Measurements from ENCODE around the gene KRTAP5-7. TPM values are rescaled to one million over a fixed set of nuclear protein-coding genes. Genes with fewer than 3 reads are reported as not detected.
A peak's percentile ranks its signal among the peaks of the same experiment; 100 is the strongest.

The KRTAP5-7 gene
- total RNA-seq, 4 donors from 2014 or later, result 0.41 to 4.5 (median 1.3) TPM; not detected in 1

GRCh38 chr11:71562120-71562519, 35.1 kb downstream of the KRTAP5-7 start:
- no peaks in the 10 kb centered on the region for H3K4me1 ChIP-seq
- H3K9me3 ChIP-seq, result no peaks in the 10 kb centered on the region
- TF ChIP-seq POLR2AphosphoS5 (IDR thresholded peaks at IDR 0.05) (no peak), EP300 (IDR thresholded peaks at IDR 0.05; ENCODE audit: low read depth) (no peak), POLR2A (IDR thresholded peaks at IDR 0.05) (no peak)
- TF ChIP-seq, protein P1, sequence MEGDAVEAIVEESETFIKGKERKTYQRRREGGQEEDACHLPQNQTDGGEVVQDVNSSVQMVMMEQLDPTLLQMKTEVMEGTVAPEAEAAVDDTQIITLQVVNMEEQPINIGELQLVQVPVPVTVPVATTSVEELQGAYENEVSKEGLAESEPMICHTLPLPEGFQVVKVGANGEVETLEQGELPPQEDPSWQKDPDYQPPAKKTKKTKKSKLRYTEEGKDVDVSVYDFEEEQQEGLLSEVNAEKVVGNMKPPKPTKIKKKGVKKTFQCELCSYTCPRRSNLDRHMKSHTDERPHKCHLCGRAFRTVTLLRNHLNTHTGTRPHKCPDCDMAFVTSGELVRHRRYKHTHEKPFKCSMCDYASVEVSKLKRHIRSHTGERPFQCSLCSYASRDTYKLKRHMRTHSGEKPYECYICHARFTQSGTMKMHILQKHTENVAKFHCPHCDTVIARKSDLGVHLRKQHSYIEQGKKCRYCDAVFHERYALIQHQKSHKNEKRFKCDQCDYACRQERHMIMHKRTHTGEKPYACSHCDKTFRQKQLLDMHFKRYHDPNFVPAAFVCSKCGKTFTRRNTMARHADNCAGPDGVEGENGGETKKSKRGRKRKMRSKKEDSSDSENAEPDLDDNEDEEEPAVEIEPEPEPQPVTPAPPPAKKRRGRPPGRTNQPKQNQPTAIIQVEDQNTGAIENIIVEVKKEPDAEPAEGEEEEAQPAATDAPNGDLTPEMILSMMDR (IDR thresholded peaks at IDR 0.05), result no peak
- H3K4me3 ChIP-seq, result no peak overlapping the region
- H3K36me3 ChIP-seq, result no peaks in the 10 kb centered on the region
- intact Hi-C loops (cut with DNase I; ENCODE audit: low total_unique reads), result no loop called here
- in situ Hi-C loops (cut with MboI; ENCODE audit: low pct_ligation_motif_present in 1 of 4, low pct_unique_long_range_greater_than_20kb in 1 of 4, low sequenced_read_pairs in 3 of 4), result no loop called here
- DNase-seq, result no peak
- no peak overlapping the region for H3K27ac ChIP-seq
- peaks cover 15% of the 10 kb centered on the region for H3K27me3 ChIP-seq

GRCh38 chr11:71563406-71563805, 36.3 kb downstream of the KRTAP5-7 start:
- DNase-seq, result no peak
- Histone ChIP-seq H3K4me3 (no peak overlapping the region), H3K27me3 (peaks cover 15% of the 10 kb centered on the region), H3K36me3 (no peaks in the 10 kb centered on the region), H3K9me3 (no peaks in the 10 kb centered on the region), H3K27ac (no peak overlapping the region), H3K4me1 (no peaks in the 10 kb centered on the region)
- 25 to 36% methylated on average over 8 of the region's 8 CpGs for WGBS, 2 donors (ENCODE audit: low coverage in 1 of 2)
- TF ChIP-seq, protein P1 (IDR thresholded peaks at IDR 0.05), result peak in 3 of 5 experiments; percentile 12 to 20 (median 14)
- TF ChIP-seq POLR2AphosphoS5 (IDR thresholded peaks at IDR 0.05) (no peak), EP300 (IDR thresholded peaks at IDR 0.05; ENCODE audit: low read depth) (no peak), POLR2A (IDR thresholded peaks at IDR 0.05) (no peak)
- intact Hi-C loops (cut with DNase I; ENCODE audit: low total_unique reads) (no loop called here), in situ Hi-C loops (cut with MboI; ENCODE audit: low pct_ligation_motif_present in 1 of 4, low pct_unique_long_range_greater_than_20kb in 1 of 4, low sequenced_read_pairs in 3 of 4) (no loop called here)

DNA sequence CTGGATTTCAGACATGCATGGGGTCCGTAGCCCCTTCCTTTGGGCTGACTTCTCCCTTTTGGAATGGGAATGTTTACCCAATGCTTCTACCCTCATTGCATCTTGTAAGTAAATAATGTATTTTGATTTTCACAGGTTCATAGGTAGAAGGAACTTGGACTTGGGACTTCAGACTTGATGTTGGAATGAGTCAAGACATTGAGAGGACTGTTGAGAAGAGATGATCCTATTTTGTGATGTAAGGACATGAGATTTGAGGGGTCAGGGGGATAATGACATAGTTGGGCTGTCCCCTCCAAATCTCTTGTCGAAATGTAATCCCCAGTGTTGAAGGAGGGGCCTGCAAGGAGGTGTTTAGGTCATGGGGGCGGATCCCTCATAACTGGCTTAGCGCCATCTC, 37.4 kb downstream of the KRTAP5-7 start:
- H3K4me3 ChIP-seq, result no peak overlapping the region
- in situ Hi-C loops (cut with MboI; ENCODE audit: low pct_ligation_motif_present in 1 of 4, low pct_unique_long_range_greater_than_20kb in 1 of 4, low sequenced_read_pairs in 3 of 4) (no loop called here), intact Hi-C loops (cut with DNase I; ENCODE audit: low total_unique reads) (no loop called here)
- TF ChIP-seq POLR2A (IDR thresholded peaks at IDR 0.05), result no peak
- no peak for TF ChIP-seq EP300 (IDR thresholded peaks at IDR 0.05; ENCODE audit: low read depth)
- TF ChIP-seq POLR2AphosphoS5 (IDR thresholded peaks at IDR 0.05), result no peak
- TF ChIP-seq, protein P1 (IDR thresholded peaks at IDR 0.05), result no peak
- no peak overlapping the region for H3K27ac ChIP-seq
- H3K27me3 ChIP-seq, result peaks cover 15% of the 10 kb centered on the region
- no peaks in the 10 kb centered on the region for H3K9me3 ChIP-seq
- WGBS, 2 donors (ENCODE audit: low coverage in 1 of 2), result 79% methylated on average over 4 of the region's 4 CpGs; no CpG with 5 or more reads in 1 of the 2 donors
- no peaks in the 10 kb centered on the region for H3K36me3 ChIP-seq
- no peak for DNase-seq
- peaks cover 0 to 3% (median 0%) of the 10 kb centered on the region in 4 donors for H3K4me1 ChIP-seq

GRCh38 chr11:71565263-71565662, 38.2 kb downstream of the KRTAP5-7 start, which contains the start of gene KRTAP5-10:
TSS of gene KRTAP5-10 (plus strand) at chr11:71565563. CDS start at chr11:71565588, 25 bp downstream.
- intact Hi-C loops (cut with DNase I; ENCODE audit: low total_unique reads) (loop anchor here (5.0 kb wide), 1 partner anchor 1142 kb away; no protein-coding TSS in a partner anchor), in situ Hi-C loops (cut with MboI; ENCODE audit: low pct_ligation_motif_present in 1 of 4, low pct_unique_long_range_greater_than_20kb in 1 of 4, low sequenced_read_pairs in 3 of 4) (no loop called here)
- Histone ChIP-seq H3K4me3 (no peak within 1 kb of the TSS), H3K27ac (no peak within 1 kb of the TSS), H3K4me1 (peaks cover 0 to 3% (median 0%) of the 10 kb centered on the region in 4 donors), H3K36me3 (no peaks in the 10 kb centered on the region), H3K9me3 (no peaks in the 10 kb centered on the region), H3K27me3 (peaks cover 15% of the 10 kb centered on the region)
- no peak for DNase-seq
- 19 to 43% methylated on average over 1 to 2 of the region's 5 CpGs for WGBS, 2 donors (ENCODE audit: low coverage in 1 of 2)
- TF ChIP-seq EP300 (IDR thresholded peaks at IDR 0.05; ENCODE audit: low read depth) (no peak), POLR2A (IDR thresholded peaks at IDR 0.05) (no peak)
- TF ChIP-seq, protein P1 (IDR thresholded peaks at IDR 0.05), result no peak

Data from transverse colon (tissue), 4 donors.